NT2/D1 (cell line): ENCODE measurements around the gene ITPRIP.
A peak's percentile ranks its signal among the peaks of the same experiment; 100 is the strongest.

ENCODE experiments used
- DNase-seq: peaks from one replicate; pipeline ENCODE4 v3.0.0-alpha.2; 2011; ENCODE audit warnings: low read depth, low spot score
- H3K27me3 ChIP-seq: 2 replicates; pipeline ENCODE4 v1.6.0; 2011; ENCODE audit warnings: mild to moderate bottlenecking; ENCODE audit not compliant: insufficient read length, insufficient read depth
- H3K36me3 ChIP-seq: 2 replicates; pipeline ENCODE4 v1.6.1; 2011; ENCODE audit warnings: mild to moderate bottlenecking, low read length, mixed read lengths; ENCODE audit not compliant: insufficient read depth, insufficient read length
- H3K4me1 ChIP-seq: 2 replicates; pipeline ENCODE4 v1.5.1; 2011; ENCODE audit not compliant: insufficient read depth, insufficient read length
- H3K4me3 ChIP-seq: 2 replicates; pipeline ENCODE4 v1.5.1; 2011; ENCODE audit warnings: low read depth; ENCODE audit not compliant: insufficient read length
- H3K9ac ChIP-seq: 2 replicates; pipeline ENCODE4 v1.6.0; 2011; ENCODE audit warnings: low read depth; ENCODE audit not compliant: insufficient read length
- H3K9me3 ChIP-seq: 2 replicates; pipeline ENCODE4 v1.5.1; 2011; ENCODE audit warnings: mild to moderate bottlenecking, low read length; ENCODE audit not compliant: insufficient read depth
- SUZ12 ChIP-seq: IDR thresholded peaks from 2 replicates; pipeline ENCODE4 v1.6.1; 2011; ENCODE audit not compliant: insufficient read length, insufficient read depth; ENCODE audit errors: extremely low read depth
- YY1 ChIP-seq: IDR thresholded peaks from 2 replicates; pipeline ENCODE4 v1.6.1; 2011; ENCODE audit not compliant: insufficient read length, insufficient read depth
- ZNF274 ChIP-seq: IDR thresholded peaks from 2 replicates; pipeline ENCODE4 v1.6.1; 2011; ENCODE audit warnings: mild to moderate bottlenecking, low read depth, low read length

The ITPRIP gene

DNA sequence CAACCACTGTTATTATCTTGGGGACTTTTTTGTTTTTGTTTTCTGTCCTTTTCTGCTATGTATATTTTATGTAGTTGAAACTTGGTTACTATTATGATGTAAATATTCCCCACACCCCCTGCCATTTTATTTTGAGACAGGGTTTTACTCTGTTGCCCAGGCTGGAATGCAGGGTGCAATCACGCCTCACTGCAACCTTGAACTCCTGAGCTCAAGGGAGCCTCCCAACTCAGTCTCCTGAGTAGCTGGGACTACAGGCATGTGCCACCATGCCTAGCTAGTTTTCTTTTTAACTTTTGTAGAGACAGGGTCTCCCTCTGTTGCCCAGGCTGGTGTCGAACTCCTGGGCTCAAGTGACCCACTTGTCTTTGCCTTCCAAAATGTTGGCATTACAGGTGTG is 51.3 kb downstream of the ITPRIP start:
- Histone ChIP-seq H3K36me3 (no peaks in the 10 kb centered on the region), H3K27me3 (no peaks in the 10 kb centered on the region), H3K9ac (no peak overlapping the region), H3K4me1 (peaks cover 2% of the 10 kb centered on the region), H3K9me3 (no peaks in the 10 kb centered on the region), H3K4me3 (no peak overlapping the region)
- no peak for DNase-seq
- TF ChIP-seq ZNF274: no peak
- TF ChIP-seq SUZ12: no peak
- no peak for TF ChIP-seq YY1

DNA sequence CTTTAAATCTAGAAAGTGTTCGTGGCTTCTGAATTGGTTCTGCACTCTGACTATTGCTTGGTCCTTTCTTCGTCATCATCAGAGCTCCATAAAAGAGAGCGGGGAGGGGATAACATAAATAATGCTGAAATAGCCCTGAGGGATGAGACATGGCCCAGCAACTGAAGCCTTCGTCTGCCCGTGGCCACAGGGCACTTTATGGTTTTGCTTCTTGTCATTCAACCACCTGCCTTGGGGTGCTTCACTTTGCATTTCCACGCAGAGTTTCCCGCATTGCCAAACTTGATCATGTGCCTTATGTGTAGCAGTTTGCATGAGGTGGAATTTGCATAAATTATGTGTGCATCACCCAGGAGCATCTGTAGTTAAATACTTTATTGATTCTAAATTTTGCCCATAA is 53.4 kb downstream of the ITPRIP start:
- Histone ChIP-seq H3K27me3 (no peaks in the 10 kb centered on the region), H3K4me1 (no peaks in the 10 kb centered on the region), H3K9me3 (no peaks in the 10 kb centered on the region), H3K36me3 (no peaks in the 10 kb centered on the region), H3K4me3 (no peak overlapping the region), H3K9ac (no peak overlapping the region)
- DNase-seq: no peak
- TF ChIP-seq ZNF274 (no peak), SUZ12 (no peak), YY1 (no peak)

DNA sequence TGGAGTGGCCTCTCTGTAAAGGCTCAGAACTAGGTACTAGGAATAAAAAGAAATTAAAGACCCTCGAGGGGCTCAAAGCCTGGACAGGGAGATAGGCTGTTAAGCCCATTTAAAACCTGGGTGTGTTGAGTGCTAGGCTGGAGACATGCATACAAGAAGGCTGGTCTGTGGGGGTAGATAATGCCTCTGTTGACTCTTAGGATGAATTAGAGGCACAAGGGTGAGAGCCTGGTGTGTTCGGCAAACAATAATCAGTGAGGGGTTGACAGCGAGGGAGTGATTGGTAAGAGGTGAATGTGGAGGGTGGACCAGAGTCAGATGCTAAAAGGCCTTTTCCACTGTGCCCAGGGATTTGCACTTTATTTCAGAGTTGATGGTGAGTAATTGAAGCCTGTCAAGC is 56.6 kb downstream of the ITPRIP start:
- no peak overlapping the region for H3K9ac ChIP-seq
- H3K27me3 ChIP-seq: no peaks in the 10 kb centered on the region
- H3K9me3 ChIP-seq: no peaks in the 10 kb centered on the region
- H3K4me3 ChIP-seq: no peak overlapping the region
- TF ChIP-seq YY1 (no peak), ZNF274 (no peak), SUZ12 (no peak)
- peaks cover 6% of the 10 kb centered on the region for H3K36me3 ChIP-seq
- DNase-seq: no peak
- no peaks in the 10 kb centered on the region for H3K4me1 ChIP-seq

DNA sequence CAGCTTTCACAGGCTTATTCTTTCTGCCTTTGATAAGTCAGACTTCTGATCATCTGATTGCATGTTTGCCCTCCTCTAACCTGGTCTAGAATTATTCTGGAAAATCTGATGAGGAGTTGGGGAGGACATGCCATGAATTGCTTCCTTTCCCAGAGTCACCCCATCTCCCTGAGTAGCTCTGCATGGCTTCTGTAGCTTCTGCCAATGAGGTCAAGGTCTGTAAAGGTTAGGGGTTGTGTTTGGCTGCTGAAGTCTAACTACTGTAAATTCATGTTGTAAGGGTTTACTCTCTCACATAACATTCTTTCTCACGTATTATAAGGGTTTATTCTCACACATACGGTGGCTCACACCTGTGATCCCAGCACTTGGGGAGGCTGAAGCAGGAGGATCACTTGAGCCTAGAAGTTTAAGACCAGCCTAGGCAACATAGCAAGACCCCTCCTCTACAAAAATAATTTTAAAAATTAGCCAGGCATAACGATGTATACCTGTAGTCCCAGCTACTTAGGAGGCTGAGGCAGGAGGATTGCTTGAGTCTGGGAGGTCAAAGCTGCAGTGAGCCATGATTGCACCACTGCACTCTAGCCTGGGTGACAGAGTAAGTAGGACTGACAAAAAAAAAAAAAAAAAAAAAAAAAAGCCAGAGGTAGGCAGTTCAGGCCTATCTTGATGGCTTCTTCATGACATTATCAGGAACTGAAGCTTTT is 58.6 kb downstream of the ITPRIP start:
- no peak overlapping the region for H3K4me3 ChIP-seq
- peaks cover 6% of the 10 kb centered on the region for H3K36me3 ChIP-seq
- DNase-seq: no peak
- H3K9me3 ChIP-seq: no peaks in the 10 kb centered on the region
- no peaks in the 10 kb centered on the region for H3K27me3 ChIP-seq
- TF ChIP-seq YY1: no peak
- TF ChIP-seq SUZ12: no peak
- TF ChIP-seq ZNF274: no peak
- H3K4me1 ChIP-seq: no peaks in the 10 kb centered on the region
- no peak overlapping the region for H3K9ac ChIP-seq

DNA sequence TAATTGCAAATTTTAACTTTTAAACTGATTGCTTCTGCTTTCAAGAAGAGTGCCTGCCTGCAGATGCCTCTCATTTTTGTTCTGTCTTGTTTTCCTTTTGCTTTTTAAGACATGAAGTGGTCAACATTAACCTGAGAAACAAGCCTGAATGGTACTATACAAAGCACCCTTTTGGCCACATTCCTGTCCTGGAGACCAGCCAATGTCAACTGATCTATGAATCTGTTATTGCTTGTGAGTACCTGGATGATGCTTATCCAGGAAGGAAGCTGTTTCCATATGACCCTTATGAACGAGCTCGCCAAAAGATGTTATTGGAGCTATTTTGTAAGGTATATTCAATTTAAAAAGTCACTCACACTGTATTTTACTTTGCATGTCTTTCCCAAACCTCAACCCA is 60.5 kb downstream of the ITPRIP start:
- H3K4me3 ChIP-seq: no peak overlapping the region
- peaks cover 6% of the 10 kb centered on the region for H3K36me3 ChIP-seq
- H3K4me1 ChIP-seq: no peaks in the 10 kb centered on the region
- no peak overlapping the region for H3K9ac ChIP-seq
- no peaks in the 10 kb centered on the region for H3K27me3 ChIP-seq
- no peaks in the 10 kb centered on the region for H3K9me3 ChIP-seq
- TF ChIP-seq YY1 (no peak), ZNF274 (no peak), SUZ12 (no peak)
- DNase-seq: no peak

DNA sequence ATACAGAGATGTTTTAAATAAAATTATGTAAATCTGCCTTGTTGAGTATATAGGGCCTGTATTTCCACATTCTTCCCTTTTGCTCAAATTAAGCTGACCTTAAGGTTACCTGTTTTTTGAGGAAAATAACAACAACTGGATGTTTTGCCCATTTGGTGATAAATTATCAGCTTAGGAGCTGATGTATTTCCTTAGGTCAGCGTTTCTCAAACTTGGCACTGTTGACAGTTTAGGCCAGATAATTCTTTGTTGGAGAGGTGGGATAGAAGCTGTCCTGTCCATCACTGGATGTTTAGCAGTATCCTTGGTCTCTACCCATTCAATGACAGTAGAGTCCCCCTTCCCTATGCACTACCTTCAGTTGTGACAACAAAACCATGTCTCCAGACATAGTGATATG is 62.1 kb downstream of the ITPRIP start:
- H3K4me3 ChIP-seq: no peak overlapping the region

DNA sequence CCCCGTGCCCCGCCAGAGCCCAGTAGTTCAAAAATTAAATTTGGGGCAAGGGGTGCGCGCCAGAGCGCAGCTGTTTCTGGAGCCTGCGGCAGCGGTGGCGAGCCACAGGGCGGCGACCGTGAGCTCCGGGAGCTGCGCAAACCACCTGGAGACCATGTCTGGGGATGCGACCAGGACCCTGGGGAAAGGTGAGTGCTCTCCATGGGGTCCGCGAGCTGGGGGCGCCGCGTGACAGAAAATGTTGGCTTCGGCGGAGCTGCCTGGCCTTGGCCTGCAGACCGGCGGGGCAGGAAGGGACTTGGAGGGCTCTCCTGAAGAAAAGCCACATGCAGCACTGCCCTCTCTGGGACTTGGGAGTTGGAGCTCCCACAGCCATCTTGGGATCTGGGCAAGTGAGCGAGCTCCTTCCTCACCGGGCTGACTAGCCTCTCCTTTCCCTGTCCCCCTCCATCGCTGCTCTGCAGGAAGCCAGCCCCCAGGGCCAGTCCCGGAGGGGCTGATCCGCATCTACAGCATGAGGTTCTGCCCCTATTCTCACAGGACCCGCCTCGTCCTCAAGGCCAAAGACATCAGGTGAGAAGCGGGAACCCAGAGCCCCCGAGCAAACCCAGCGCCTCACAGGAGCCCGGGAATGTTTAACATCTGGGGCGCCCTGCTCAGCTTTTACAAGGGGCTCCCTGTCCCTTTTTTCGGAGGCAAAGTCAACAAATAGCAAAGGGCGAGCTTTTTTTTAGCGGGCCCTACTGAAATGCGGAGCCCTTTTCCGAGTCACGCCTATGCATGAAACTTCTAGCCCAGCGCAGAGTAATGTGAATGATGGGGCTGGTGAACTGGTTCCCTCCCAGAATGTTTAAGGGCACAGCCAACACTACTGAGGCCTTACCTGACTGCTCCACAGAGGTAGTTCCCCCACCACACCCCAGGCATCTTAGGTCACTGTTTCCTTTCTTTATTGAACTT is 63.2 kb downstream of the ITPRIP start:
- Histone ChIP-seq H3K9ac (peak overlapping the region; percentile 68), H3K4me1 (no peaks in the 10 kb centered on the region), H3K4me3 (peak overlapping the region; percentile 56), H3K27me3 (no peaks in the 10 kb centered on the region), H3K9me3 (no peaks in the 10 kb centered on the region), H3K36me3 (peaks cover 6% of the 10 kb centered on the region)
- DNase-seq: no peak
- TF ChIP-seq YY1: peak; percentile 18
- TF ChIP-seq ZNF274: no peak

More for the DNA sequence above, 62.1 kb downstream of the ITPRIP start:
- Histone ChIP-seq H3K4me1 (no peaks in the 10 kb centered on the region), H3K9ac (no peak overlapping the region), H3K36me3 (peaks cover 6% of the 10 kb centered on the region), H3K9me3 (no peaks in the 10 kb centered on the region), H3K27me3 (no peaks in the 10 kb centered on the region)
- no peak for TF ChIP-seq ZNF274
- no peak for TF ChIP-seq SUZ12
- TF ChIP-seq YY1: no peak
- no peak for DNase-seq
